COLO829 (cell line): ENCODE data around the gene PRRT1.
"Not testable (repeated sequence)": the region's sequence is repeated elsewhere in the genome, so short reads cannot be mapped to it uniquely, and the experiment has no call there.

Experiments
- DNase-seq: peaks from one replicate; pipeline ENCODE4 v3.0.0; 2012; ENCODE audit warnings: low spot score

PRRT1 gene

DNA sequence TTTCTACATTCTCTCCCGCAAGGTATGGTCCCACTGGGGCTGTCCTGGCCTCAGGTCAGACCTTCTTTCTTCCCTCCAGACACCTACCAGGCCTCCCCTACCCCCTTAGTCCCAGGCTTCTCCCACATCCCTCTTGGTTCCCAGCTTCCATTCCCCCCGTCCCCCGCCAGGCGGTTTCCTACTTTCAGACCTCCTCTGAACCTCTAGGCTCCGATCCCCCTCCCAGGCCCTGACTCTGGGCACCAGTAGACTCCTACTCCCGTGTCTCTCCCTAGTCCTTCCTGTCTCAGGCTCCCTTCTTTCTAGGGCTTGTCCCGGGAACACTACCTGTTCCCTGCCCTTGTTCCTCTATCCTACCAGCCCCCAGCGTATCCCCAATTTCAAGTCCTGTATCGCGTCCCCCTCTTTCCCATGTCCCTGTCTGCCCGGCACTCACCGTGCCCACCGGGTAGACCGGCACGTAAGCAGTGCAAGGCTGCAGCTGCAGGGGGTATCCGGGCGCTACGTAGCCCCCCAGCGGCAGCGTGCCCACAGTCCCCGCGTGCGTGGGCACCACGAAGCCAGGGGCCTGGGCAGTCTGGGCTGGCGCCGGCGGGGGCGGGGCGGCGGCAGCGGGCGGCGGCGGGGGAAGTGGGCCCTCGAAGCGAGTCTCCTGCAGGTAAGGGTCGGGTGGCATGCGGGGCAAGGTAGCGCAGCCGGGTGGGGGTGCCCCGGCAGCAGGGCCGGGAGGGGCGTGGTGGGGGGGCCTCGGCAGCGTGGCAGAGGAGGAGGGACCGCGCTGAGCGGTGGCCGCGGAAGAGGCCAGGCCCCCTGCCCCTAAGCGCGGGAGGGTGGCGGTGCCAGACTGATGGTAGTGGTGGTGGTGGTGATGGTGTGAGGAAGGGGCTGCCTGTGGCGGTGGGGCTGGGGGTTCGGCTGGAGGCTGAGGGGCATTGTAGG, 1.5 kb downstream of the PRRT1 start:
- no peak for DNase-seq

DNA sequence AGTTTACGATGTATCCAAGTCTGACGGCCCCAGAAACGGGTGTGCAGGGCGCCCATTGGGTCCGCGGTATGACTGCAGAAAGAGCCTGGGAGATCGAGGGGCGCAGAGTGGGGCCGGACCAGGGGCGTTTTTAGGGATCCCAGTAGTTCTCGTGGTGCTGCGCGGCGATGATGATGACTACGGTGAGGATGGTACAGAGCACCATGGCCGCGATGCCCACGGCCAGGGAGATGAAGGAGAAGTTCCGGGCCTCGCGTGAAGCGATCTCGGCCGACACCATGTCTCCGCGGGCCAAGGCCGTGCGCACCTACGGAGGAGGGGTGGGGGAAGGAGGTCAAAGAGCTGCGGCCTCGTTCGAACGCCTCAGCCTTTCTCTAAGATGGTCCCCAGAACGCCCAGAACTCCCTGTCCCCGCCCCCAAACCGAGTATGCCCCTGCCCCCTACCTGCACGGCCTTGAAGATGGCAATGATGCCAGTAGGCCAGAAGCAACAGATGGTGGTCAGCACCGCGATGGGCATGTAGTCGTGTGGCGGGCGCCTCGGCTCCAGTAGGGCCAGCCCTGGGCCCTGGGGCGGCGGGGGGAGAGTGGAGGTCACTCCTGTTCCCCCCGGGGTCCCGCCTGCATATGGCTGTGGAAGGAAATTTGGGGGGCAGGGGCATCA, 2.5 kb downstream of the PRRT1 start:
- no peak for DNase-seq

DNA sequence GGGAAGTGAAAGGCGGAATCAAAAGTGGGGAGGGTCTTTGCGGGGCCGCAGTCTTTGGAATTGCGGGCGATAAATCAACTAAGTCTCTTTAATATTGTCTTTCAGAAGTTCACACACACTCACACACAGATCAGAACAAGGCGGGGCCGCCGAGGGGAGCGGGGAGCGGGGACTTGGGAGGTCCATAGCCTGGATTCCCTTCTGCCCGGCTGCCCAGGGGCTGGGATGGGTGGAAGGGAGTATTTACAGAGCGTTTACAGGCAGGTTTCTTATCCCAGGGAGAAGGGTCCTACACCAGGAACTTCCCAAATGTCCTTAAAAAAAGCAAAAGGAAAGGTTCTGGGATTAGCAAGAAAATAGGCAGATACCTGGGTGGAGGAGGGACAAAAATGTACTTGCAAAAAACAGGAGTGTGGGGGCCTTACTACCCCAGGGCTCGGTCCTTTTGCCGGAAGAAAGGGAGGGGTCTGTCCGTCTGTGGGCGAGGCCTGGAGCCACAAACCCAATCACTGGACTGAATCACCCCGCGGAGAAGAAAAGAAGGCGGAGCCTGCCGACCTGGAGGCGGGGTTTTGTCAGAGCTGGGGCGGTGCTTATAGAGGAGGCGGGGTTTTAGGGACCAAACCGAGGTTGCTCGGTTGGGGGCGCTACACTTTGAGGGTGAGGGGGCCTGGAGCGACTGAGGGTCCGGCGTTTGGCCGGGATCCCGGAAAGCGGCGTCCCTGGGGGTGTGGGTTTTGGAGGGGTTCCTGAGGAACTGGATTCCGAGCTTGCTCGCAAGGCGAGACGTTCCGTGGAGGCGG, 3.2 kb downstream of the PRRT1 start:
- no peak for DNase-seq

DNA sequence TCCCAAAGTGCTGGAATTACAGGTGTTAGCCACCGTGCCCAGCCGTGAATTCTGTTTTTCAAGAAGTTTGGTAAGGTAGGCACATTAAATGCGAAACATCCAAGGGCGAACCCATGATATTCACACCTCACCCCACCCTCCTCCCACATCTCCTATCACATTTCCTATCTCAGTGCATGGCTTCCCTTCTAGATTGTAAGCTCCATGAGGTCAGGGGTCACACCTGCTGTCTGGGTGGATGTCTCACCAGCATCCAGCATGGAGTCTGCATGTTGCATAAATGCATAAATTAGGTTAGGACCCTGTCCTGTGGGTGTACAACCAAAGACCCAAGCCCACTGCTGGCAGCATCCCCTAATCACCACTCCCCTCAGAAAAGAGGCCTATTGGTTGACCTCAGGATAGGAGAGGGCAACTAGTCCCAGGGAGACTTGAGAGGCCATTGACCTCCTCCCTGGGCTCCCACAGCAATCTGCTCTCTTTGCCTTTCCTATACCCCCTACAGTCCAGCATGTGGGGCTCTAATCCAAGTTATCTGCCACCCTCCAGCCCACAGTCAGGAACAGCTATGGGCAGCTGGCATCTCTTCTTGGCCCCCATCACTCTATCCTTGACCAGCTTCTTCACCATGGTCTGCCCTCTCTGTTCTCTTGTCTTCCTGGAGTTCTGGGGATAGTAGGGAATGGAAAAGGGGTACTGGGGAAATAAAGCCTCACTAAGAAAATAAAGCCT, 4.2 kb downstream of the PRRT1 start:
- DNase-seq = no peak

DNA sequence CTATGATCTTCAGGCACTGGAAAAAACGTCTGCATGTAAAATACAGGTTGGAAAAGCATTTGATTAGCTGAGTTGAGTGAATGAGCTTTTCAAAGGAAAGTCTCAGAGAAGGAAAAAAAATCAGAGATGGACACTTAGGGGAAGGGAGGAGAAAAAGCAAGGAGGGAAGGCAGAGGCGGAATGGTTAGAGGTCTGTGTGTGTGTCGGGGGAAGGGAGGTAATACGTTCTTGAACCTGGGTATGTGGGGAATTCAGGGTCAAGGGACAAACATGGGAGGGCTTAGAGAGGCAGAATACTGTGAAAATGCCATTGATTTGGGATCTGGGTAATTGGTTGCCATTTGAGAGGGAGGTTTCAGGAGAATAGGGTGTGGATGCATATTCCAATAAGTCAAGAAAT, 5.1 kb downstream of the PRRT1 start:
- no peak for DNase-seq

DNA sequence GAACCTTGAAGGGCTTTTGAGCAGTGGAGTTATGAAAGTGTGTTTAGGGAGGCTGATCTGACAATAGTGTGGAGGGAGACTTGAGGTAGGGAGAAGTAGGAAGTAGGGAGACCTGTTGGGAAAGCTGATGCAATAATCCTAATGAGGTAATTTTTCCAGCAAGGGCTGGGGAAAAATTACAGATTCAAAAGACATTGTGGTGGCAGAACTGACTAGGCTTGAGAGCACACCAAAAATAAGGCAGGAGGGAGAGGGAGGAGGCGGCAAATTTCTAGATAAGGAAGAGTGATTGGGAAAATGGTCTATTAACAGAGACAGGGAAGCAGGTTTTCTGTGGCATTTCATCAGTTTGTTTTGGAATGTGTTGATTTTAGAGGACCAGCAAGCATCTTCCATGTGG, 5.5 kb downstream of the PRRT1 start:
- no peak for DNase-seq

DNA sequence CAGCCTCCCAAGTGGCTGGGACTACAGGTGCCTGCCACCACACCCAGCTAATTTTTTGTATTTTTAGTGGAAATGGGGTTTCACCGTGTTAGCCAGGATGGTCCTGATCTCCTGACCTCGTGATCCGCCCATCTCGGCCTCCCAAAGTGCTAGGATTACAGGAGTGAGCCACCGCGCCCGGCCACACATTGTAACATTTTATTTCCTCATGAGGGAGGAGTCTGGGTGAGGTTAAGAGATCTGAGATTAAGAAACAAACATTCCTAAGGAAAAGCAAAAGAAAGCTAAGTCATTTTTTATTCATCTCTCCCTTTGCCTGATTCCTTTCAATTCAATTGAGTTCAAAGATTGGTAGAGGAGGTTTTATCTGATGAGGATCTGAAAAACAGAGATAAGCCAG, 7.5 kb downstream of the PRRT1 start:
- not testable (repeated sequence) for DNase-seq

DNA sequence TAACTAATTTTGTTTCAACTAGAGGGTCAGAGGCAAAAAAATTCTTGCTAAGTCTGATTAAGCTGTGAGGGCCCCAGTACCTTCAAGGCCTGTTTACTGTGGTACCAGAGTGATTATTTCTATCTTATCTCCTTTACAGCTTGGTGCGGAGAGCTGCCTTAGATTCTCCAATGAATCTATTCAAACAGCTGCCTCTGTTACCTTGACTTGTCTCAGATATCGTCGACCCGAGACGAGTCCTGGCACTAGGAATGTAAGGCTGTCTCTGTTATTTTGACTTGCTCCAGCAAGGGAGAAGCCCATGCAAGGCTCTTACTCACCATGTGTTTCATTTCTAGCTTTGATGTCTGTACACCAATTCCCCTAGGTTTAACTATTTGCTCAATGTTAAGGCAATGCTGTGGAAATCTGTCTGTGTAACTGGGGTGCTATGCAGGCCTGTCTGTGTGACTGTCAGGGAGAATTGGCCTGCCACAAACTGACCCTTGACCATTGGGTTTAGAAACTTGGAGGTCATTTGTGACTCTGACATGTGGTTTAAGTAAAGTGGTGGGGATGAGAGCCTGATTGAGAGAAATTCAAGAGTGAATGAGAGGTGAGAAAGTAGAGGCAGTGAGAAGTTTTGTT, 11.2 kb downstream of the PRRT1 start:
- DNase-seq = no peak

DNA sequence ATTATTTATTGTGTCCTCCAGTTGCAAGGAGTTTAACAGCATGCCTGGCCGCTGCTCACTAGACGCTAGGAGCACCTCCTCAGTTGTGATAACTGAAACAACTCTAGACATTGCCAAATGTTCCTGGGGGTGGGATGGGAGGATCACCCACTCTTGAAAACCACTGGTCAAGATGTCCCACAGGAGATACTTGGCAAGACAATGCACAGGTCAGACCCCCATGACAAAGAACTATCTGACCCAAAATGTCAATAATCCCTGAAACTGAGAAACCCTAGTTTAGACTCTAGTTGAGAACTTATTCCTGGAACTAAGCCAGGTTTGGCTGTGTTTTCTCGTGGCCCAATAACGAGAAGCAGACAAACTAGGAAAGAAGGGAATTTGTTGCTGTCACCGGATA, 12.1 kb downstream of the PRRT1 start:
- no peak for DNase-seq

DNA sequence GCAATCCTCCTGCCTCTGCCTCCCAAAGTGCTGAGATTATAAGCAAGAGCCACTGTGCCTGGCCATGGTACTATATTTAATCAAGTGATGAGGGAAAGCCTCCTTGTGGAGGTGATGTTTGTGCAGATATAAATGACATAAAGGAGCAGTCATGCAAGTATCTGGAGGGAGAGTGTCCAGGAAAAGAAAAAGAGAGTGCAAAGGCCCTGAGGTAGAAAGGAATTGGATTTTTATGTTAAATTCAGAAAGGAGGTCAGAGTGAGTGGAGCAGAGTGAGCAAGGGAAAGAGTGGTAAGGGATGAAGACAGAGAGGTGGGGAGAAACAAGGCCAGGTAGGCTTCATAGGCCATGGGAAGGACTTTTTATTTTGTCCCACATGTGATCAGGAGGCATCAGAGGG, 14.3 kb downstream of the PRRT1 start:
- DNase-seq = no peak

DNA sequence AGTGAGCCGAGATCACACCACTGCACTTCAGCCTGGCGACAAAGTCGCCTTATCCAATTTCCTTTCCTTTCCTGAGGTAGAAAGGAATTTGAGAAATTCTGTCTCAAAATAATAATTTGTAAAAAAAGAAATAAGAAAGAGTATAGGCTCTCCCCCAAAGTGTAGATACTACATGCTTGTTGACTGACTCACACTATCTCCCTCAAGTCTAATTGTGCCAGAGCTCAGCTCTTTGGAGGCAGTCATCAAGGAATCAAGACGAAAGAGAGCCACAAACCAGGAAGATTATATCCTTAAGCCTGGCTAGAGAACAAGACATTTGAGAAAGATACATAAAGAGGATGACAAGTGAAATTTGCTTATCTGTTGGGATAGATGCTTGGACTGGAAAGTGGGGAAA, 18.0 kb downstream of the PRRT1 start:
- DNase-seq = no peak

DNA sequence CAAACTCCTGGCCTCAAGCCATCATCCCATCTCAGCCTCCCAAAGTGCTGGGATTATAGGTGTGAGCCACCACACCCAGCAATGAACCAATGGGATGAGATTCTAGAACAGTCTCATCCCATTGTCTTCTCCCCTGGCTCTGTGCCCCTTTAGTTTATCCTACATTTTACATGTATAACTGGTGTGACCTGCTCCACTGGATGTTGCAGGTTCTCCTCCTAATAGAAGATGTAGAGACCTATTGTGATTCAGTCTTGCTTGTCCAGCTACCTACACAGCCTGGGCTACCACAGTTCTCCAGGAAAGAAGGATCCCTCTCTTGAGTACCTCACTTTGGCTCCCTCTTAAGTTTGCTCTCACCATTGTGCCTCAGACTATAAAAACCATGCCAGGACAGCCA, 19.6 kb downstream of the PRRT1 start:
- DNase-seq = no peak

DNA sequence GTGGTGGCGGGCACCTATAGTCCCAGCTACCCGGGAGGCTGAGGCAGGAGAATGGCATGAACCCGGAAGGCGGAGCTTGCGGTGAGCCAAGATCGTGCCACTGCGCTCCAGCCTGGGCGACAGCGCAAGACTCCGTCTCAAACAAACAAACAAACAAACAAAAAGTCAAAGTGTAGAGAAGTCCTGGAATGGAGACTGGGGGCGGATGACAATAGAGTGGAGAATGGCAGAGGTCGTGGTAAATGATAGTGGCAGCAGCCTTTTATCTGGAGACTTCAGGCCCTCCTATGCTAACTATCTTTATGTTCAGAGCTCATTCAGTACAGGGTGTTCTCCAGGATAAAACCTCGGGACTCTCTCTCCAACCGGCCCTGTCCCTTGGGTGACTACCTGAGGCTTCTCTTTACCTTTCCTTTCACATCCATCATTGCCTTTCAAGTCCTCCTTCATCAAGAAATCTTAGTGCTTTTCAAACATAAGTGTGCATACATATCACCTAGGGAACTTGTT, 20.2 kb downstream of the PRRT1 start:
- no peak for DNase-seq

DNA sequence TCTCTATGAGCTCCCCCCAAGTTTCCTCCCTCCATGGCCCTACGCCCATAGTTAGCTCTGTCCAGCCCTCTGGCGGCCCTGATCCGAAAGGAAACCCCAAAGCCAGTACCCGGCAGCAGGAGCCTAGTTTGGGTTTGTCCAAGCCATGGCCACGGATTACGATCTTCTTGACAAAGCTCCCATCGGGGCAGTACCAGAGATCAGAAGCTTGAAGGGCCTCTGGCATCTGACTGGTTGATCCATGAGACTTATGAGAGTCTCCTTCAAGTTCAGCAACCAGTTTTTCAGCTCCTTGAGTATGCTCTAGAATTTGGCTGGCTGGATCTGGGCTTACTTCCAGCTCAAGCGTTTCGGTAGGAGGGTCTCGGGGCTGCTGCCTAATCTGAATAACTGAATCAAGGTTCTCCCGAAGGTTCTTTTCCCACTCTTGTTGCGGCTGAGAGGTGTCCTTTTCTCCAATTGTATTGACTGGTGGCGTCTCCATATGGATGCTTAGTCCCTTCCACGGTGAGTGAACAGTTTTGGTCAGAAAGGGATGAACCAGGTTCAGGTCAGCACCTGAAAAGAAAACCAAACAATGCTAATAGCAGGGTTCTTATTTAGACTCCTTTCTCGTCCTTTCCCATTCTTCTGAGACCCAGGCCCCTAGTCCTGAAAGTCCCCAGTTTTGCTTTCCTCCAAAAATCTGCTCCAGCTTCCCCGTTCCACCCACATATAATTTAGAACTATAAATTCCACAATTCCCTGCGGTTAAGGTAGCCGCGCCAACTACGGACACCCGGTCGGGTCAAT, 22.2 kb downstream of the PRRT1 start:
- DNase-seq = no peak

DNA sequence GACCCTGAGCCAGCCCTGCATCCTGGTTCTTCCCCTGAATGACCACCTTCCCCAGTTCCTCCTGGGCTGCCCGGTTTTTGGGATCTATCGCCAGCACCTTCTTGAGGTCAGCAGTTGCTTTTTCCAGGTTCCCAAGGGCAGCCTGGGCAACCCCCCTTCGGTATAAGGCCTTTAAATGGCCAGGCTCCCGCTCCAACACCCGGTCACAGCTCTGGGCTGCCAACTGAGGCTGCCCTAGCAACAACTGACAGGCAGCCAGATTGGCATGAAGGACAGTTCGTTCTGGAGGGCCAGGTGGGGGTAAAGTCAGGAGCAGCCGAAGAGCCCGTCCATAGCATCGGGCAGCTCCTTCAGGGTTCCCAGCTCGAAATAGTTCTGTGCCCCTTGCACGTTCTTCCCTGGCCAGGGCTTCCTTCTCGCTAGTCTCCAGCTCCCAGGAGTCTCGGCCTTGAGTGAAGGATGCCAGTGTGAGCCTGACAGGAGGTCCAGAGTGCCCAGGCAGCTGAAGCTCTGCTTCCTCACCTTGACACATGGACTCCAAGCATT, 22.9 kb downstream of the PRRT1 start:
- no peak for DNase-seq

DNA sequence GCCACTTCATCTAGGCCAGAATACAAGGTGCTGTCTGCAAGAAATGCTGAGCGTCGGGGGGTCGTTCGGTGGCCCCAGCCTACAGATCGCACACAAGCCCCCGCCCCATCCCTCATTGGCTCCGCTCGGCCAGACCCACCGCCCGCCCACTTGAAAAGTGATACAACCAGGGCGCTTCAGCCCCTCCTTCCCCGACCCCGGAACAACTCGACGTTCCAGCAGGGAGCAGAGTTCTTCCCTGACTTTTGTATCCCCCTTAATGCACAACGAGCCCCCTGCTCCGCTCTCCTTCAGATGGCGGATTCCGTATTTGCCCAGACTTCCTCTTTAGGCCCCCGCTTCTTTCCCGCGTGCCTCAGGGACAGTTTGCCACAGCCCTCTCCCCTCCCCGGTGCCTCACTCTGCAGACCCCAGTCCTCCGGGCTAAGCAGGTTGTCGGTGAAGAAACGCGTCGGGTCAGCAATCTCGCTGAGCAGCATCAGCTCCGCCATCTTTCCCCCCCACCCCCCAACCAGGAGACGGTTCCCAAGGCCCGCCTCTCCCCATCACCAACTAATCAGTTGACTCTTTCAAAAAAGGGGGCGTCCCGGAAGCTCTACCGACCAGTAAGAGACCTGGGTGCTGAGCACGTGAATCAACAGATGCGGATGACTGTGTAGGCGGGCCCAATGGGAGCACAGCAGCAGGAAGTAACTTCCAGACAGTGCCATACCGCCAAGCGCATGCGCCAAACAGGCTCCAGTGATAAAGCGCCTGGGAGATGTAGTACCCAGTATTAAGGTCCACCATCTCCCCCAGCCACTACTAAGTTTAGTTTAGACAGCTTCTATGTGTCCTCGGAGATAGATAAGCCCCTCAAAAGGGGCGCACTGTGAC, 23.8 kb downstream of the PRRT1 start, which contains the start of gene ATF6B:
Gene ATF6B (minus strand): TSS at position 530 of the 876 bp plus-strand sequence. CDS start 39 bp downstream, at position 491.
- peak; percentile 100 for DNase-seq

DNA sequence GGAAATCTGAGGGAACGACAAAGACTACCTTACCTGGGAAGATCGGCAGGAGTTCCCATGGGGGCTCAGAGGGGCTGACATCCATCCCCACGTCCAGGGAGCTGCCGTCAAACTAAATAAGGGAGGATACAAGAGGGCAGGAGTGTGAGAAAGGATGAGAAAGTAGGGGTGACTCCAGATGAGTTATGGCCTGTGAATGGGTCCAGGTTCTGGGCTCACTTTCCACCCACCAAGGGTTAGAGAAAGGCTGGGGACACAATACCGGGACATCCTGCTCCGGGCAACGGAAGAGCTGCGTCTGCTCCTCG, 24.4 kb downstream of the PRRT1 start:
- no peak for DNase-seq

DNA sequence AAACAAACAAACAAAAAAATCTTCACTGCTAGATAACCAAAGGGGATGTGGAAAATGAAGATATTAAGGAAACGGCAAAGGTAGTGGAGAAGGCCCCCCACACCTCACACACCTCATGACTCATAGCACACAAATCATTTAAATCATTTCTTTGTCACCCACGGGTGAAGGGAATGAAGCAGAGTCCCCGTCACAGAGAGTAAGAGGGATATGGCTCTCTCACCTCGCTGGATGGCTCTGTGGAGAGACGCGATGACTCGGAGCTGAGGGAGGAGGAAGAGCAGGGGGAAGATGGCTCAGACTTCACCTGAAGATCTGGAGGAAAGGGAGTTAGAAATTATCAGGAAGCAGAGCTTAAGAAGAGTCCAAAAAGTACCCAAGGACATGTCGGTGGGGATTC, 24.9 kb downstream of the PRRT1 start:
- no peak for DNase-seq

DNA sequence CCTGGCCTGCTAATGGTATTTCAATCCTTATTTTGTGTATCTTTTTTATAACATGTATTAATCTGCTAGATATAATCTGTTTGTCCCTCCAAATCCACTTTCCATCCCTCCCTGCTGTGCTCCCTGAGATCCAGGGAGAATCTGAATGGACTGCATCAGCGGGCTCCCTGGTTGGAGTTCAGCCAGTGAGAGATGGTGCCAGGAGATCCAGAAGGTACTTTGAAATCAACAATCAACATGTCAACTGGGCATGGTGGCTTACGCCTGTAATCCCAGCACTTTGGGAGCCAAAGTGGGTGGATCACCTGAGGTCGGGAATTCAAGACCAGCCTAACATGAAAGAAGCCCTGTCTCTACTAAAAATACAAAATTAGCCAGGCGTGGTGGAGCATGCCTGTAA, 28.1 kb downstream of the PRRT1 start:
- no peak for DNase-seq
